PC-9 (cell line): ENCODE results near the gene DNAJC11. TPM values are rescaled to one million over a fixed set of nuclear protein-coding genes. Genes with fewer than 3 reads are reported as not detected.

Experiments used
- BruUV-seq: library from RNA; stranded (reverse); fragments of 400-500 nt; replicated peaks from 2 replicates; lab custom pipeline; 2021; lab: Mats Ljungman, UMichigan
- CTCF ChIA-PET: fragments of 300-600 bp; sonication (Branson Sonifier 250); formaldehyde crosslinking; loops from one replicate; lab custom pipeline; 2022; ENCODE audit warnings: antibody characterized with exemption; lab: Charles Lee
- POLR2A ChIA-PET: fragments of 300-600 bp; sonication (Branson Sonifier 250); formaldehyde crosslinking; loops from one replicate; lab custom pipeline; 2022; ENCODE audit warnings: antibody characterized with exemption; ENCODE audit not compliant: unreplicated experiment; lab: Charles Lee
- DNase-seq, 2 experiments: peaks; one replicate each; pipeline versions ENCODE4 v3.0.0 to v3.0.0-alpha.2; 2015 to 2022; ENCODE audit warnings: mixed read lengths in 1 of 2
- H2AFZ ChIP-seq: fragments of 200-600 bp; sonication (generic); 2 replicates; pipeline ENCODE4 v1.8.1; 2017; ENCODE audit warnings: antibody characterized with exemption
- H3F3A ChIP-seq: fragments of 200-600 bp; sonication (generic); 2 replicates; pipeline ENCODE4 v1.8.1; 2017; ENCODE audit warnings: antibody characterized with exemption, mild to moderate bottlenecking, low read depth; ENCODE audit not compliant: insufficient read depth
- H3K27ac ChIP-seq: fragments of 200-600 bp; sonication (generic); 2 replicates; pipeline ENCODE4 v1.6.1; 2016; ENCODE audit warnings: mixed run types
- H3K27me3 ChIP-seq: fragments of 200-600 bp; sonication (generic); 2 replicates; pipeline ENCODE4 v1.6.1; 2016; ENCODE audit warnings: low read depth, mixed run types; ENCODE audit not compliant: insufficient read depth
- H3K36me3 ChIP-seq: fragments of 200-600 bp; sonication (generic); 2 replicates; pipeline ENCODE4 v1.6.1; 2016; ENCODE audit warnings: low read depth, mixed run types
- H3K4me1 ChIP-seq: fragments of 200-600 bp; sonication (generic); replicated peaks from 2 replicates; pipeline ENCODE4 v1.6.1; 2016; ENCODE audit warnings: mixed run types; ENCODE audit not compliant: insufficient read depth
- H3K4me2 ChIP-seq: fragments of 200-600 bp; sonication (generic); 2 replicates; pipeline ENCODE4 v1.6.1; 2017; ENCODE audit warnings: mixed run types
- H3K4me3 ChIP-seq: fragments of 200-600 bp; sonication (generic); 2 replicates; pipeline ENCODE4 v1.6.1; 2016; ENCODE audit warnings: mixed run types
- H3K79me2 ChIP-seq: fragments of 200-600 bp; sonication (generic); 2 replicates; pipeline ENCODE4 v1.6.1; 2017; ENCODE audit warnings: low read depth, mixed run types
- H3K9me2 ChIP-seq: fragments of 200-600 bp; sonication (generic); 2 replicates; pipeline ENCODE4 v1.8.1; 2017; ENCODE audit warnings: mild to moderate bottlenecking; ENCODE audit not compliant: insufficient read depth
- H3K9me3 ChIP-seq: fragments of 200-600 bp; sonication (generic); 2 replicates; pipeline ENCODE4 v1.8.1; 2016; ENCODE audit warnings: low read depth; ENCODE audit not compliant: insufficient read depth
- H4K20me1 ChIP-seq: fragments of 200-600 bp; sonication (generic); 2 replicates; pipeline ENCODE4 v1.8.1; 2017; ENCODE audit not compliant: insufficient read depth
- CTCF ChIP-seq: fragments of 200-600 bp; sonication (generic); conservative IDR thresholded peaks from 2 replicates; pipeline ENCODE4 v1.6.1; 2017; ENCODE audit warnings: mixed run types, antibody characterized with exemption, mild to moderate bottlenecking, moderate library complexity
- EZH2 ChIP-seq: fragments of 200-600 bp; sonication (generic); IDR thresholded peaks from 2 replicates; pipeline ENCODE4 v1.8.0; 2017; ENCODE audit warnings: antibody characterized with exemption, low read depth
- intact Hi-C: fragments of 100-400 bp; cut with micrococcal nuclease; formaldehyde crosslinking; loops from one replicate; pipeline ENCODE4 v1.10.0; 2022; ENCODE audit not compliant: unreplicated experiment
- total RNA-seq: library from RNA; stranded (reverse); gene quantifications from 2 replicates; pipeline ENCODE4 v1.2.3, GENCODE V29; 2021

DNAJC11 gene
- total RNA-seq, 1 experiment from 2014 or later: 52.8 TPM

GRCh38 chr1:6596351-6596750 lies 105.3 kb downstream of the DNAJC11 start:
- Histone ChIP-seq H3K36me3 (no peaks in the 10 kb centered on the region), H3K27ac (no peak overlapping the region), H3K4me1 (no peaks in the 10 kb centered on the region), H3K79me2 (peaks cover 47% of the 10 kb centered on the region), H3F3A (no peaks in the 10 kb centered on the region; the same call in 1 of the 2 replicates), H2AFZ (no peak overlapping the region), H3K4me2 (no peak overlapping the region), H3K9me3 (no peaks in the 10 kb centered on the region), H3K27me3 (no peaks in the 10 kb centered on the region), H4K20me1 (no peaks in the 10 kb centered on the region; the same call in 1 of the 2 replicates), H3K4me3 (no peak overlapping the region), H3K9me2 (no peaks in the 10 kb centered on the region)
- no TSS peak for BruUV-seq
- no peak for DNase-seq
- TF ChIP-seq EZH2: no peak
- TF ChIP-seq CTCF: no peak
- intact Hi-C loops: no loop called here
- POLR2A ChIA-PET: no interaction called here
- CTCF ChIA-PET: no interaction called here

GRCh38 chr1:6594977-6595740 lies 106.5 kb downstream of the DNAJC11 start:
- H2AFZ ChIP-seq: no peak overlapping the region
- peaks cover 37% of the 10 kb centered on the region for H3K79me2 ChIP-seq
- CTCF ChIA-PET: interaction anchor here (0.6 kb wide), 1 partner anchor 313 kb away, joined by 3 read pairs; no protein-coding TSS in a partner anchor
- H3K36me3 ChIP-seq: no peaks in the 10 kb centered on the region
- H3F3A ChIP-seq: no peaks in the 10 kb centered on the region; the same call in 1 of the 2 replicates
- no peak for TF ChIP-seq EZH2
- TF ChIP-seq CTCF: no peak
- H3K4me3 ChIP-seq: no peak overlapping the region
- DNase-seq: no peak
- H4K20me1 ChIP-seq: no peaks in the 10 kb centered on the region; the same call in 1 of the 2 replicates
- H3K9me3 ChIP-seq: no peaks in the 10 kb centered on the region
- POLR2A ChIA-PET: interaction anchor here (0.5 to 0.6 kb wide), 2 partner anchors 15 to 202 kb away, joined by 3 to 9 read pairs; partner anchors contain the start of gene ACOT7
- no TSS peak for BruUV-seq
- no peaks in the 10 kb centered on the region for H3K9me2 ChIP-seq
- no peaks in the 10 kb centered on the region for H3K4me1 ChIP-seq
- no peaks in the 10 kb centered on the region for H3K27me3 ChIP-seq
- intact Hi-C loops: no loop called here
- no peak overlapping the region for H3K27ac ChIP-seq
- no peak overlapping the region for H3K4me2 ChIP-seq

- intact Hi-C loops: no loop called here
Measured at GRCh38 chr1:6593810-6594209, 107.8 kb downstream of the DNAJC11 start.

More at GRCh38 chr1:6593810-6594209, 107.8 kb downstream of the DNAJC11 start:
- Histone ChIP-seq H3K4me1 (no peaks in the 10 kb centered on the region), H3K9me2 (no peaks in the 10 kb centered on the region), H4K20me1 (no peaks in the 10 kb centered on the region; the same call in 1 of the 2 replicates), H3K4me3 (no peak overlapping the region), H3K27ac (no peak overlapping the region), H2AFZ (no peak overlapping the region), H3K27me3 (no peaks in the 10 kb centered on the region), H3K79me2 (peaks cover 24% of the 10 kb centered on the region), H3K9me3 (no peaks in the 10 kb centered on the region), H3K36me3 (no peaks in the 10 kb centered on the region), H3K4me2 (no peak overlapping the region), H3F3A (no peaks in the 10 kb centered on the region; the same call in 1 of the 2 replicates)
- BruUV-seq: no TSS peak
- DNase-seq: no peak
- POLR2A ChIA-PET: no interaction called here
- CTCF ChIA-PET: no interaction called here
- no peak for TF ChIP-seq EZH2
- TF ChIP-seq CTCF: no peak
